Measurements from ENCODE around the gene HECW1.

The HECW1 gene

GRCh38 chr7:43385309-43385680, 272.8 kb downstream of the HECW1 start:
- DNase-seq, result no peak

DNA sequence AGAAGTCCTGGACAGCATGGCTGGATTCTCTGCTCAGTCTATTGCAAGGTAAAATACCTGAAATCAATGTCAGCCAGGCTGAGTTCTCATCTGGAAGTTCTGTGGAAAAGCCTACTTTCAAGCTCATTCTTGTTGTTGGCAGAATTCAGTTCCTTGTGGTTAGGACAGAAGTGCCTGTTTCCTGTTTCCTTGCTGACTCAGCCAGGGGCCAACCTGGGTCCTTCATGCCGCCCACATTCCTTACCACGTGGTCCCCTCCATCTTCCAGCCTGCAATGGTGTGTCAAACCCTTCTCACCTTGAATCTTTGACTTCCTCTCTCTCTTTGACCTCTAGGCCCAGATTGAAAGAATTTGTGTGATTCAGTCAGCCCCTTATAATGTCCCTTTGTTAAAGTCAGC, 273.4 kb downstream of the HECW1 start:
- no peak for DNase-seq

GRCh38 chr7:43387932-43388331, 275.5 kb downstream of the HECW1 start:
- no peak for DNase-seq

- DNase-seq, result no peak
Observed at GRCh38 chr7:43390576-43390975, 278.1 kb downstream of the HECW1 start.

GRCh38 chr7:43391518-43391917, 279.1 kb downstream of the HECW1 start:
- DNase-seq, result no peak

DNA sequence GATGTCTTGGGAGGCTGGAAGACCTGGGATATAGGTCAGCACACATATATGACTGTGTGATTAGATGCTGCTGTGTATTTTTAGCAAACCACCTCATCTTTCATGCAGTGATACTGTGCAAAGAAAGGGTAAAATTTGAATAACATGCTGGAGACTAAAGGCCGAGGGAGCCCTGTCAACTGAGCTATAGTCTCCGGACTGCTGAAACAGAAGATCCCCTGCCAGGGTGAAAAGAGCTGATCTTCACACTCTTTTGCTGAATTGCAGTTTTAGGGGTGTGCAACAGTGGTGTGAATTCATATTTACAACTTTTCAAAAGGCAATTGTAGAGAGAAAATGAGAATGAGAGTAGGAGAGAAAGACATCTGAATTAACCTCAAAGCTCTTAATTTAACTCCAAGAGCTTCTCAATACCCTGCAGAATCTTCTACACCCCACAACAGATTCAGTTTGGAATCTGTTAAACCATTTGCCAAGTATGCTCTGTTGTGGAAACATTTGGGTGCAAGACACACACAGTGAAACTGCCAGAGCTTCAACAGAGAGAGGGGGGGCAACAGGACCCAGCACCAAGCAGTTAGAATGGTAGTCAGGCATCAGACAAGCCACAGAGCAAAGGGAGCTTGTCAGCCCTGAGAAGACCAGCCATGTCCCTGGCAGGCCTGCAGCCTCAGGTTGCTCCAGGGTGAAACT, 280.3 kb downstream of the HECW1 start:
- no peak for DNase-seq

- no peak for DNase-seq
Observed at GRCh38 chr7:43394441-43395130, 282.1 kb downstream of the HECW1 start.

DNA sequence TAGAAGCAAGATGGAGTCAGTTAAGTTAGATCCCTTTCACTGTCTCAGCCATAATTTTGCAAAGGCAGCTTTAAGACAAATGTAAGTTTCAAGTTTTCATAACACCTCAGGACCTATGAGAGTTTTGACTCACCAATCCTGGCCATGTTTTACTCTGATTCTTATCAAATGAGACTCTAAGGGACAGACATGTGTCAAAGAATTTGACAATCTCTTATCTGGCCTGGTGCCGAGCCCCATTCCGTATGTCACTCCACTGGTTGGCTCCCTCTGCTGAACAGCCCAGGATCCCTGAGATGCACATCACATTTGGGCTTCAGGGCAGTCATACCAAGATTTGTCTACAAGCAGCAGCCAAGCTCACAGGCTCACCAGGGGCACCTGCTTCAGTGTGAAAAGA, 282.9 kb downstream of the HECW1 start:
- DNase-seq, result no peak

DNA sequence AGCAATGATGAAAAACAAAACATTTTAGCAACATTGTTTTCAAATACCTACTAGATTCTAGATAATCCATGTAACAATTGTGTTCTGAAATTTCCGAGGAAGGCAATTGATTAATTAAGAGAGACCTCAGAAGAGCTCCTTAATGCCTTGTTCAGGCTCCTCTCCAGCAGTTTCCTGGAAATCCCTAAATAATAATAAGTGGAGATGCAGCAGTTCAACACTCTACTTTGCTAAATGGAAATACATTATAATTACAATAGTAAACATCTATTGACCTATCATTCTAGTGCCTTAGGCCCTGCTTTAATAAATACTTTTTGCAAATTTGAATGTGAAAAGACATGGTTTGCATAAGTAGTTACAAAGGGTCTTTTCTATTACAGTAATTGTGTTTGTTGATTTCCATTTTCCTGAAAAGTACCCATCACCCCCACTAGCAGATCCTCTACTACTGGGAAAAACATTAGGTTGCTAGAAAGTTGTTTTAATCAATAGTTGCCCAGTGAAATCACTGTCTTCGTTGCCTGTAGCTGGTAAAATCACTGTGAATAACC, 283.8 kb downstream of the HECW1 start:
- DNase-seq, result no peak

DNA sequence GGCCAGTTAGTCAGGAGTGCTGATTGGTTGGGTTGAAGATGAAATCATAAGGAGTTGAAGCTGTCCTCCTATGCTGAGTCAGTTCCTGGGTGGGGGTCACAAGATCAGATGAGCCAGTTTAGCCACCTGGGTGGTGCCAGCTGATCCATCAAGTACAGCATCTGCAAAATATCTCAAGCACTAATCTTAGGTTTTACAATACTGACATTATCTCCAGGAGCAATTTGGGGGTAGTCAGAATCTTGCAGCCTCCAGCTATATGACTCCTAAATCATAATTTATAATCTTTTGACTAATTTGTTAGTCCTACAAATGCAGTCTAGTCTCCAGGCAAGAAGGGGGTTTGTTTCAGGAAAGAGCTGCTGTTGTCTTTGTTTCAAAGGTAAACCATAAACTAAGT, 286.4 kb downstream of the HECW1 start:
- no peak for DNase-seq

GRCh38 chr7:43405948-43406347, 293.5 kb downstream of the HECW1 start:
- DNase-seq, result no peak

DNA sequence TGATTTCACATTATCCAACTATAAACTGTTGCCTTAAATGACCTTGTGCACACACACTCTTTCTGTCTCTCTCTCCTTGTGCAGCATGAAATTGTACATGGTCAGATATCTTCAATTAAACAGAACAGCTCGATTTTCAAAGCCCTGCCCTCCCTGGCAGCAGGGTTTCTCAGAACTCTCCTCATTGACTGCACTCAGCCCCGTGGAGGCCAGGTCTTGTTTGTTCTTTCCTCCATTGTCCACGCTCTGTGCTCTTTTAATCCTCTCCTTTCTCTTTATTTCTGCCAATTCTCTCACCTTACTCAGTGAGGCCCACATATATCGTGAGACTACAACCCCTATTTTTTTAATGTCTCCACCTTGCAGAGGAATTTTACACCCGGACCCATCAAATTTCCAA, 294.5 kb downstream of the HECW1 start:
- no peak for DNase-seq

GRCh38 chr7:43408981-43409380, 296.5 kb downstream of the HECW1 start:
- no peak for DNase-seq

DNA sequence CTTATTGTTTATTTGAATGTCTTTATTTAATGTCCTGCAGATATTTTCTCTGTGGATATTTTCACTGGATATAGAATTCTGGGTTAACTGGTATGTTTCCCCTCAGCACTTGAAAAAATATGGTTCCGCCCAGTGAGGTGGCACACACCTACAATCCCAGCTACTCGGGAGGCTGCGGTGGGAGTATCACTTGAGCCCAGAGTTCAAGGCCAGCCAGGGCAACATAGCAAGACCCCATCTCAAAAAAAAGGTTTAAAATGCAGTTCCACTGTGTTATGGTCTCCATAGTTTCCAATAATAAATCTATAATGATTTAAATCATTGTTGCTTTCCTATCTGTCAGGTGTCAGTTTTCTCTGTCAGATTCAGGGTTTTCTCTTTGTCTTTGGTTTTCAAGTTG, 305.0 kb downstream of the HECW1 start:
- DNase-seq, result no peak

- no peak for DNase-seq
Observed at GRCh38 chr7:43430411-43430810, 318.0 kb downstream of the HECW1 start.

DNA sequence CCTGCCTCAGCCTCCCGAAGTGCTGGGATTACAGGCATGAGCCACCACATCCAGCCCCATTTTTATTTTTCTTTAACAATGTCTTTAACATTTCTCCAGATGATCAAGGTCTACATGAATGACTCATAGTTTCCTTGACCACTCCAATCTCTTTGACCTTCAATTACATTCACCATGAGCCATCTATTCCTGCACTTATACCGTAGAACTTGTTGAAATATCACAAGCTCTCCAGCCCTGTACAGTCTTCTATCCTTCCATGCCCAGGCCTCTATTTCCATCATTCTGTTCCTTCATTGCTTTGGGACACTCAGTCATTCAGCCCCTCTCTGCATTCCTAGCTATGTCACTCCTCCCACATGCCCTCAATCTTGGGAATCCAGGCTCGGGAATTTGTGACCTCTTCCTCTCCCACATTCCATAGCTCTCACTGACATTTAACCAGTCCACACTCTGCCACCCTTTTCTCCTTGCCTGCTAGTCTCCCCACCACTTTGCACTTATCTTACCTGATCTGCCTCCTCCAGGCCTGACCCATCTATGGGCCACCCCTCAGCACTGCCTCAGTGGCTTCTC, 318.7 kb downstream of the HECW1 start:
- DNase-seq, result no peak

GRCh38 chr7:43433639-43434038, 321.2 kb downstream of the HECW1 start:
- no peak for DNase-seq

DNA sequence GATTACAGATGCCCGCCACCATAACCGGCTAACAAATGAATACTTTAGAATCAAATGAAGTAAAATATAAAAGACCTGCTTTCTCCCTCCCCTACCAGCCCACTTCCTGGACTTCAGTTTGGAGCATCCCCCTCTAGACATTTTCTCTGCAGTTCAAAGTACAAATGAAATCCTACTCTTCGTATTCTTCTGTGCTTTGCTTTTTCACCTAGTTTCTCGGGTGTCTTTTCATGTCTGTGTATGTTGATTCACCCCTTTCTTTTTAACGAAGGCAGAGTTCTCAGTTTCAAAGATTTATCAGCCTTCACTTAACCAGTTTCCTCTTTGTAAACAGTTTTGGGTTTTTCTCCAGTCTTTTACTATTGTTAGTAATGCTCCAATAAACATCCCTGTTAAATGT, 324.6 kb downstream of the HECW1 start:
- no peak for DNase-seq

GRCh38 chr7:43438897-43439479, 326.5 kb downstream of the HECW1 start:
- DNase-seq, result no peak

DNA sequence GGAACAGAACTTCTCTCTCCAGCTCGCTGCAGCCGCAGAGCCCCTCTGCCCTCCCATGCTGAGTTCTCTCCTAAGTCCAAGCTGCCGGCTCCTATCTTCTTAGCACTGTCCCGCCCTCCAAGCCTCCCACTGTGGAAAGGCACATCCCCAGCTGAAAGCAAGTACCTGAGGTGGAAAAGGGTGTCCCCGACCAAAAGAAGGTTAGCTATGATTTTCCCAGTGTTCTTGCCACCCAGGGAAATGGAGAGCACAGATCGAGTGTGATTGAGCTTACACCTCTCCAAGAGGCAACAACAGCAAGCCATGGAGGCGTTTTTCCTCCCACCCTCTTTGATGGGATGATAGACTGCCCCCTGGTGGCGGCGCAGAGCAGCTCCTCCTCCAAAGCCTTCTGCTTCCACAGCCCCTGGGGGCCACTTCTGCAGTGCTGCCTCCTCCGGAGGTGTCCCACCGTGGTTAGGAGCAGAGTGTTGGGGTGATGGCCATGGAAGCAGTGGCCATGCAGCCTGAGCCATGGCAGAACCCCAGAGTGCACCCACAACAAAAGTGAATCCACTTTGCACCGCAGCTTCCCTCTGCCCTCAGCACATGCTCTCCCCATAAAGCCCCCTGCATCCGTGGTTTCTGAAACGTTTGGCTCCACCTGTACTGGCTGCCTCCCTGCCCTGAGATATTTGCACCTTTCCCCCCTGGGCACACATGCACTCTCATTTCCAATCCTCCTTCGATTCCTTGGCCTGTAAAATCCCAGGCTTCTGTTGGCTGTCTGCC, 327.4 kb downstream of the HECW1 start:
- DNase-seq, result peak; percentile 61

GRCh38 chr7:43441231-43442130, 329.0 kb downstream of the HECW1 start:
- no peak for DNase-seq

DNA sequence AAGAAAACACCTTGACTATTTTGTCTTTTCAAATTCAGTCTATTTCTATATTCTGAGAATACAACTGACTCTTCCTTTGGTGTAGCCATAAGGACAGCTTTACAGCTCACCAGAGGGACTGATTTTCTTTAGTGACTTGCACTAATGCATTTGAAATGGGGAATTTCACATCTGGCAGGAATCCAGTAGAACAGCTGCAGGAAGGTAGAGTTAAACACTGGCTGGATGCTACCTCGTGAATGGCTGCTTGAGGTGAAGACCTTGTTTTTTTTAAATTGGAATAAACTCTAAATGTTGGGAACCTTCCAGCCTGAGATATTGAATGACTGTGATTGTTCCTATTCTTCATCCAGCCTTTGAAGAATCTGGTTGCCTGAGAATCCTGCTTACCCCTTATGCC, 330.9 kb downstream of the HECW1 start:
- no peak for DNase-seq

Data from 8988T (cell line).